ENCODE measurements around the gene EXOC4.

EXOC4 gene

DNA sequence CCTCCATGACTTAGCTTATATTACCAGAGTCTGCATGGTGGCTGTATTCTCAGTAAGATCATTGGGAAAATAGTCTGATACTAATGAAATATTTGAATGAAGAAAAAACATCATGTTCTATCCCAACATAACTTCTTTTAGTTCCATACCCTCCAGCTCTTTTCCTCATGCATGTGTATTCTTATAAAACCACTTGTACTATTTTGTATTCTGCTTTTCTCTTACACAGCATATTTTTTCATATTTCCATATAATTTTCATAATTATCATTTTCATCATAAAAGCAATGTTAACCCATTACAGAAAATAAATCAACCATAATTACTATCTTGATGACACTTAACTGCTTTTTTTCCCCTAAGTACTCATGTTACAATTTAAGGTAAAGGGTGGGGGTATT, 503.0 kb downstream of the EXOC4 start:
- no peak overlapping the region for H3K27ac ChIP-seq
- TF ChIP-seq ZFX (IDR thresholded peaks at IDR 0.05): no peak
- TF ChIP-seq, protein P1, sequence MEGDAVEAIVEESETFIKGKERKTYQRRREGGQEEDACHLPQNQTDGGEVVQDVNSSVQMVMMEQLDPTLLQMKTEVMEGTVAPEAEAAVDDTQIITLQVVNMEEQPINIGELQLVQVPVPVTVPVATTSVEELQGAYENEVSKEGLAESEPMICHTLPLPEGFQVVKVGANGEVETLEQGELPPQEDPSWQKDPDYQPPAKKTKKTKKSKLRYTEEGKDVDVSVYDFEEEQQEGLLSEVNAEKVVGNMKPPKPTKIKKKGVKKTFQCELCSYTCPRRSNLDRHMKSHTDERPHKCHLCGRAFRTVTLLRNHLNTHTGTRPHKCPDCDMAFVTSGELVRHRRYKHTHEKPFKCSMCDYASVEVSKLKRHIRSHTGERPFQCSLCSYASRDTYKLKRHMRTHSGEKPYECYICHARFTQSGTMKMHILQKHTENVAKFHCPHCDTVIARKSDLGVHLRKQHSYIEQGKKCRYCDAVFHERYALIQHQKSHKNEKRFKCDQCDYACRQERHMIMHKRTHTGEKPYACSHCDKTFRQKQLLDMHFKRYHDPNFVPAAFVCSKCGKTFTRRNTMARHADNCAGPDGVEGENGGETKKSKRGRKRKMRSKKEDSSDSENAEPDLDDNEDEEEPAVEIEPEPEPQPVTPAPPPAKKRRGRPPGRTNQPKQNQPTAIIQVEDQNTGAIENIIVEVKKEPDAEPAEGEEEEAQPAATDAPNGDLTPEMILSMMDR (conservative IDR thresholded peaks at IDR 0.05): no peak

DNA sequence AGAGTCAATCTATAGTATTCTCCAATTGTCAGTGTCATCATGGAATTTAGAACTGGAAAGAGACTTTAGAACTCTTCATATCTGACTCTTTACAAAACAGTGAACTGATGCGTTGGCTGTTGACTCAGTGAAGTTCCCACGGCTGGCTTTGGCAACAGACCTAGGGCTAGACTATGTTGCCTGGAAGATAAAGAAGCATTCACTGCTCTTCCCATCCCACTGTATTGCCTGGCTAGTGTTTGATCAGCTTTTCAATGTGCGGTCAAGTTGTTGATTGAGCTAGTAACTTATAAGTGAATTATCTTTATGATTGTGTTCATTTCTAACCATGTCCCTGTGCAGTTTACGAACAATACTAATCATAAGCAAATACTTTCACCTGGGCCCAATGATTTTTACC, 508.6 kb downstream of the EXOC4 start:
- no peak for TF ChIP-seq ZFX (IDR thresholded peaks at IDR 0.05)
- TF ChIP-seq, protein P1 (conservative IDR thresholded peaks at IDR 0.05): no peak
- no peak overlapping the region for H3K27ac ChIP-seq

DNA sequence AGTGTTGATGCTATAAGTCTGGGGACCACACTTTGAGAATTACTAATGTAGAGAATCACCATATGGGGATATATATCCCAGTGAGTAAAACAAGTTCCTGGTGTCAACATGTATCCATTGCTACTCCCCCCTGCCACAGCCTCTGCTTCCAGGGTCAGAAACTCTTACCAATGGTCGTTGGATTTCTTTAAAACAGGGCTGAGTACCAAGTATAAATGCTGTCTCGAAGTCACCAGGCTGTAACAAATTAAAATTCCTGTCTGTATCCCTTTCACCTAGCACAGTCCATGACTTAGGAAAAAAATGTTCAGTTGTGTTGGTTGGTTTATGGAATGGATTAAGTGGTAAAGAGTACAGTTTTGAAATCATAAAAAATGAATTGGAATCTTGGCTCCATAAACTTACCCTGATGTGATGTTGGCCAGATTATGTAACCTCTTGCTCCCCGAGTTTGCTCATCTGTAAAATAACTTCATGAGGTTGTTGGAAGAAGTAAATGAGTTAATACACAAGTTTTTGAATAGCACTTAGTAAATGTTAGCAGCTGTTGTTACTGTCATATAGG, 510.3 kb downstream of the EXOC4 start:
- no peak overlapping the region for H3K27ac ChIP-seq
- no peak for TF ChIP-seq ZFX (IDR thresholded peaks at IDR 0.05)
- TF ChIP-seq, protein P1 (conservative IDR thresholded peaks at IDR 0.05): no peak

DNA sequence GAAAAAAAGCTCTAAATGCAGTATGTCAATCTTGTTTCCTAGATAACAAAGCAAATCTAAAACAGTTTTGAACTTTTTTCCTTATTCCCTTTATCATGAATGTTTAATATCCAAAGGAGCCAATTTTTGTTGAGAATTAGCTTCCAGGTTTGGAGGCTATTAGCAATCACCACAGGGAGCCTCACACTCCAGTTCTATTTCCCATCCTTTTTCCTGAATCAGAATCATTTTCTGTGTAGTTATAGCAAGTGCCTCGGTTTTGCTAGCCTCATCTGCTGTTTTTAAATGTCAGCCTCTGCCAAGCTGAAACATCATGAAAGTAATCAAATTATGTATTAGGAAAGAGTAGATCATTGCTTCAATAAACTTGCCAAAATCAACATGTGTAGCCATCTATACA, 516.8 kb downstream of the EXOC4 start:
- H3K27ac ChIP-seq: no peak overlapping the region
- TF ChIP-seq ZFX (IDR thresholded peaks at IDR 0.05): no peak
- TF ChIP-seq, protein P1 (conservative IDR thresholded peaks at IDR 0.05): no peak

DNA sequence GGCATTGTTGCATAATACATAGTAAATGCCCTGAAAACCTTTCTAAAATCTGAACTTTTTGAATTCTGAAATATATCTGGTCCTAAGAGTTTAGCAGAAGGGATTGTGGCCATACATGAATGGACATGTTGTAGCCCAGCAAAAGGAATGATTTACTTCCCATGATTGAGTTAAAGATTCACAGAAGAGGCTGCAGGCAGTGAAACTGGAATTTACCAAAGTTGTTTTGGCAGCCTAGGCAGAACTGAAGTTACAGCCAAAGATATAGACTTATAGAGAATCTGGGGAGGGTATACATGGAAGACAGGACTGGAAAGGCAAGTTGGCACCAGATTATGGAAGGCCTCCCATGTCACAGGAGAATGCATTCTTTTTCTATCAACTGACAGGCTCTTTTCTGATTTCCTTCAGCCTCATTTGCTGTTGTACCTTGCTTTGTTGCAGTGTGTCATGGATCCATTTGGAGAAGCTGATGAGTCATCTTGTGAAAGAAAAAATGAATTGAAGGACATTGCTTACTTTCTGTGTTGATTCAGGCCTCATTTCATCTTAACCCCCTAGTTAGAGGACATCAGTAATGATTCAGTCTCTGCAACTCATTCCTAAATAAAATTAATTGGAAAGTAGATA, 518.1 kb downstream of the EXOC4 start:
- H3K27ac ChIP-seq: no peak overlapping the region
- TF ChIP-seq, protein P1 (conservative IDR thresholded peaks at IDR 0.05): no peak
- no peak for TF ChIP-seq ZFX (IDR thresholded peaks at IDR 0.05)

DNA sequence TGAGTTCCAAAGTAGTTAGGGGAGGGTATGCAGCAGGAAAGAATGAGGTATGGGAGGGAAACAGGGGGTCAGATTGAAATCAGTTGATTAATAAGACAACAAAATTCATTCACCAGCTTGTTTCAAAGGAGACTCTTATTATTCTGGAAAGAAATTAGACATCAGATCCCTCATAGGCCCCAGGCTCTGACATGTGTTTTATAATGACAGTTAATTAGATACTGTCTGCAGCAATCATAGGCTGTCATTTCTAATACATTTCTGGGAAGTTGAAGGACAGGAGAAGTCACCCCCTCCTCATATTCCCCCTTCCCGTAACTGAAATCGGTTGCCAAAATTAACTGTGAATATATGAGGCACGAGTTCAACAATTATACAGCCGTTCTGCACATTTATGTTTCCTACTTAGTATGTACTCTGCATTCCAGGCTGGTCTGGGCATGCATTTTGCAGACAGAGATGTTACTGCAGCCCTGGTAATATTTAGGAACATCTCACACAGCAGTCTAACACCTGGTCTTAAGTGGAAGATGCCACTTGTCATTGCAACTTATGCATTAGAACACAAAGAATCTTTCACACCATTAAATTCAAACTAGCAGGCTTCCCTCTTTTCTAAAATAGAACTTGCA, 519.0 kb downstream of the EXOC4 start:
- TF ChIP-seq, protein P1 (conservative IDR thresholded peaks at IDR 0.05): no peak

DNA sequence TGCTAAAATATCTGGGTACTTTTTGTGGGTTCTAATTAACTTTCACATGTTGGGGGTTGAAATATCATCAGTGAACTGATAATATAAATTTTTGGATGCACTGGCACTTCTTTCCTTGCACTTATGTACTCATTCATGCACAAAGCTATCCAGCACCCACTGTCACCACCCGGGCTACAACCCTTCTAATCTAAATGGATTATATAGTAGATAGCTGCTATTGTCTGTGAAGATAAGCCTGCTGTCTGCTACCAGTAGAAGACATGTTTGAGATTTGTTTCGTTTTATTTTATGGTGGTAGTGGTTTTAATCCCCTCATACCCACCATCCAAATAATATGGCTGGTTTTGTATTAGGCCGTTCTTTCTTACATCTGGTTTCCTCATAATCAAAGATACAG, 520.7 kb downstream of the EXOC4 start:
- H3K27ac ChIP-seq: no peak overlapping the region
- TF ChIP-seq, protein P1 (conservative IDR thresholded peaks at IDR 0.05): no peak
- TF ChIP-seq ZFX (IDR thresholded peaks at IDR 0.05): no peak

More for the DNA sequence above, 519.0 kb downstream of the EXOC4 start:
- no peak overlapping the region for H3K27ac ChIP-seq
